Raji (cell line): ENCODE measurements around the gene ANKRD45.

ENCODE experiments used
- POLR2A ChIP-seq: IDR thresholded peaks from 2 replicates; pipeline ENCODE4 v1.6.1; 2011; ENCODE audit warnings: low read depth, low read length, control low read depth; ENCODE audit not compliant: insufficient read depth

Gene ANKRD45

DNA sequence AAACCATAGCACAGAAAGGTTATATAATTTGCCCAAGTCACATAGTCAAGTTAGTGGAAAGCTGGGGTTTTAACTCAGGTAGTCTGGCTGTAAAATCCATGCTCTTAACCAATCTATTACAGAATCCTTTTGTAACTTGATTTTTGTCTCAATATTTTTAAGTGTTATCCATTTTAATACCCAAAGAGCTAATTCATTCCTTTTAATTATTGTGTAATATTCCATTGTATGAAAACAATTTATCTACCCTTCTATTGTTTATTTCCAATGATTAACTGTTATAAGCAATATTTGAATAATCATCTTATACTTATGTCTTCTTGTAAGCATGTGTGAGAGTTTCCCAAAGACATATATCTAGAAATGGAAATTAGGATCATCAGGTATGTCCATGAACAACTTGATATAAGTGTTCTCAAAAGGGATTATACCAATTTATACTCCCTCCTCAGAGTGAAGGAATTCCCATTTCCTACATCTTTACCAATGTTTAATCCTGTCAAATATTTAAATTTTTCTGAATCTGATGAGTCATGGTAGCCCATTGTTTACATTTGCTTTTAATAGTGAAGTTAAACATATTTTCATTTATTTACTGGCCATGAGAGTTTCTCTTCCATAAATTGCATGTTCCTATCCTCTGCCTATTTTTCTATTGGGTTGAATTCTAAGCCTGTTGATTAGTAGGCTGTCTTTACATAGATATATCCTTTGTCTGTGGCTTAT, 20.6 kb downstream of the ANKRD45 start:
- no peak for TF ChIP-seq POLR2A

- no peak for TF ChIP-seq POLR2A
These were observed 23.0 kb downstream of the ANKRD45 start for GRCh38 chr1:173646656-173647055.

DNA sequence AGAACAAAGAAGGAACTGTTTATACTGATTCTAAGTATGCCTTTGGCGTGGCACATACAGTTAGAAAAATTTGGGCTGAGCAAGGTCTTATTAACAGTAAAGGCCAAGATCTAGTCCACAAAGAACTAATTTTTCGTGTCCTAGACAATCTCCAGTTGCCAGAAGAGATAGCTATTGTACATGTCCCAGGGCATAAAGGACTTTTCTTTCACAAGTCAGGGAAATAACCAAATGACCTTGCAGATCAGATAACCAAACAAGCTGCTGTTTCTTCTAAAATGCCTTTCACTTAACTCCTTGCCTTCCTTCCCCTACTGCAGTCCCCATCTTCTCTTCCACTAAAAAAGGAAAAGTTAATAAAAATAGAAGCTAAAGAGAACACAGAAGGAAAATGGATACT, 30.5 kb downstream of the ANKRD45 start:
- TF ChIP-seq POLR2A: no peak

DNA sequence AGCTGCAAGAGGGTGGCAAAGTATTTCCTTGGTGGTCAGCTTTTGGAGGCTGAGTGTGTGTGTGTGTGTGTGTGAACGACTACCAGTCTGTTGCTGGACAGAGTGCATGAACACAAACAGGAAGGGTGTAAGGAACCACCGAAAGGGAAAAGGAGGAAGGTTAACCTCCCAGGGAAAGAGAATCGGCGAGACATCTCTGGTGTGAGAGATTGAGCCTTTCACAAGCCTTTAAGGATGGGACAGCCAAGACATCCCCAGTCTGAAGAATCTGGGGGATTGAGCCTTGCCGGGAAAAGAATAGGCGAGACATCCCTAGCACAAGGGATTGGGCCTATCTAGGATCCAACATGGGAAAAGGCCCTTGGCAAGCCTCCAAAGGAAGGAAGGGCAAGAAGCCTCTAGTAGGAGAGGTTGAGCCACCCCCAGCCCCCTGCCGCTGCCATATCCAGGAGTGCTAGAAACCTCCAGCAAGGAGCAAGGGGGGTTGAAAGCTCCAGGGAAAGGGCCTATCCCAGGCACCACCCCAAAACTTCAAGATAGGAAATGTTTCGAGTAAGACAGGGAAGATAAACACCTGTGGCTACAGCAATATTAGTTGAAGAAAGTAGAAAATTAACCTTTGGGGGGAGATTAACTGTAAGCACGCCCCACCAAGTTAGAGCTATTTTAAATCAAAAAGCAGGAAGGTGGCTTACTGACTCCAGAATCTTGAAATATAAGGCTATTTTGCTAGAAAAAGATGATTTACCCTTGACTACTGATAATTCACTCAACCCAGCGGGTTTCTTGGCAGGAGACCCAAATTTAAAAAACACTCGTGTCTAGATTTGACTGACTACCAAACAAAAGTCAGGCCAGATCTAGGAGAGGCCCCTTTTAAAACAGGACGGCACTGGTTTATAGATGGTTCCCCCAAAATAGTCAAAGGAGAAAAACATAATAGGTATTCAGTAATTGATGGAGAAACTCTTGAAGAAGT, 31.3 kb downstream of the ANKRD45 start:
- no peak for TF ChIP-seq POLR2A

DNA sequence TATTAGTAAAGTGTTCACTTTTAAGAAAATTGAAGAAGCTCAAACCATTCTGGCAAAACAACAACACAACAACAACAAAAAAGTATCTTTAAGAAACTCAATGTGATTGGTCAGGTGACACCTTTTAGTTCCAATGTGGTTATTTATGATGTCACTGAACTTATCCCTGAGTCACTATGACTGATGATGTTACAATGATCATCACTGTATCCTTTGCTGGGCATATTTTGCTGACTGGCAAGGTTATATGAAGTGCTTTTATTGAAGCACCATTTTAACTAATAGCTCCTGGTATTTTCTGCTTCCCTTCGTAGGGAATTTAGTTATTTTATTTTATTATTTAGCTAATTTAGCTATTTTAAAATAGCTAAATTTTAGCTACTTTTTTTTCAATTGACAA, 34.5 kb downstream of the ANKRD45 start, which contains the start of gene TEX50:
Gene TEX50, plus strand, starts transcription at position 223 of the 400 bp plus-strand sequence. CDS start 184 bp downstream, outside the sequence.
- TF ChIP-seq POLR2A: no peak

- no peak for TF ChIP-seq POLR2A
These were observed 40.8 kb downstream of the ANKRD45 start for GRCh38 chr1:173628888-173629287.

DNA sequence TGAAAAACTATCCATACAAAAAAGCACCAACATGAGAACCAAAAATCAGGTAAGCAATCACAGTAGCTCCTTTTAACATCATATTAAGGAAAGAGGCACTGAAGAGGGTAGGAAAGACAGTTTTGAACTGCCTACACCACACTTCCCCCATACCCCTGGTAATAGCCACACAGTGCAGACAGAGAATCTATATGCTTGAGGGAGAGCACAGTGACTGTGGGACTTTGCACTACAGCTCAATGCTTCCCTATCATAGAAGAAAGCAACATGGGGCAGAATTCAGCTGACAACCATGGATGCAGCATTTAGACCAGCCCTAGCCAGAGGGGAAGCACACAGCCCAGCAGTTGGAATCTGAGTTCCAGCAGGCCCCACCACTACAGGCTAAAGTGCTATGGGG, 42.4 kb downstream of the ANKRD45 start:
- TF ChIP-seq POLR2A: no peak

DNA sequence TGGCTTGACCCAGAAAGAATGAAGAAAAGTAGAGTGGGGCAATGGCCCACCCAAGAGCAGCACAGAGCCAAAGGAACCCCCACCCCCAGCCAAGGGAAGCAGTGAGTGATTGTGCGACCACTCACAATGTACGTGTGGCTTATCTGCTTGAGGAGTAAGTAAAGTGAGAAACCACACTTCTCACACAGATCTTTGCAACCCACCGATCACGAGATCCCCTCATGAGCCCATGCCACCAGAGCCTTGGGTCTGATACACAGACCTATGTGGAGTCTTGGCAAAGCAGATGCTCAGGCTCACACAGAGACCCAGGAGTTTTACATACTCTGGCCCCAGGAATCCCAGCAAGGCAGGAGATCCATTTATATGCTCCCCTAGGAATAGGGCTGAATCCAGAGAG, 52.8 kb downstream of the ANKRD45 start:
- no peak for TF ChIP-seq POLR2A

GRCh38 chr1:173608503-173609216, 61.0 kb downstream of the ANKRD45 start:
- TF ChIP-seq POLR2A: no peak

DNA sequence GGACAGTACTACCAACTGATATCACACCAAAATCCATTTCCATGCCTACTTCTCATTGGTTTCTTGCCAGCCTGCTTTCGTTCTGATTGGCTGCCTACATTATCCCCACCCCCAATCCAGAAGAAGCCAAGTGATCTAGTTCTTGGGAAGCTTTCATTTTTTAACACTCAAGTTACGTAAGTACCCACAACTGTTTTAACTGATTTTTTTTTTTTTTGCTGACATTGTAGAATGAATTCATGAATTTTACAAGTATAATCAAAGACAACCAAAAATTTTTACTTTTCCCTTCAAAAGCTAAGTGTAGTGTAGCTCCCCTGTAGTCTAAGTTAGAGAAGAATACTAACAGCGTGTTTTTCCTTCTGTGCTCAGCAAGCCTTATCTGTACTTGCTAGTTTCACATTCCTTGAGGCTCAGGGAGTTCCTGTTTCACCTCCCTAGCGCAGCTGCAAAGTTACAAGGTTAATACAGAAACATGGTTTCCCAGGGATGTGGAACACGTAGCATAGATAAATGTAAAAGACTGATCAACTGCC, 66.5 kb downstream of the ANKRD45 start, which contains the start of gene SLC9C2:
Gene SLC9C2, minus strand, starts transcription at position 17 of the 536 bp plus-strand sequence. CDS start 1,296 bp downstream, outside the sequence.
- TF ChIP-seq POLR2A: no peak

GRCh38 chr1:173601588-173601987, 68.1 kb downstream of the ANKRD45 start:
- TF ChIP-seq POLR2A: no peak

- no peak for TF ChIP-seq POLR2A
These were observed 73.4 kb downstream of the ANKRD45 start for GRCh38 chr1:173596097-173596825.

DNA sequence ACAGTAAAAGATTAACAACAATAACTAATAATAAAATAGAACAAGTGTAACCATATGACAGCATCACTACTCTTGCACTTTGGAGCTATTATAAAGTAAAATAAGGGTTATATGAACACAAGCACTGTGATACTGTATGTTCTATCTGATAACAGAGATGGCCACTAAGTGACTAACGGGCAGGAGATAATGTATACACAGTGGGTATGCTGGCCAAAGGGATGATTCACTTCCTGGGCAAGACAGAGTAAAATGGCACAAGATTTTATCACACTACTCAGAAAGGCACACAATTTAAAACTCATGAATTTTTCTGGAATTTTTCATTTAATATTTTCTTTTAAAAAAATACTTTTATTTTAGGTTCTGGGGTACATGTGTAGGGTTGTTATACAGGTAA, 79.1 kb downstream of the ANKRD45 start:
- no peak for TF ChIP-seq POLR2A
